Fibroblast of the conjunctiva (primary cell): ENCODE results near the gene HOXA9.

Experiments
- DNase-seq: peaks from one replicate; pipeline ENCODE4 v3.0.0-alpha.2; 2010; ENCODE audit warnings: low read depth

Gene HOXA9

GRCh38 chr7:27187475-27188385 lies 22.4 kb upstream of the HOXA9 start:
- DNase-seq: no peak

DNA sequence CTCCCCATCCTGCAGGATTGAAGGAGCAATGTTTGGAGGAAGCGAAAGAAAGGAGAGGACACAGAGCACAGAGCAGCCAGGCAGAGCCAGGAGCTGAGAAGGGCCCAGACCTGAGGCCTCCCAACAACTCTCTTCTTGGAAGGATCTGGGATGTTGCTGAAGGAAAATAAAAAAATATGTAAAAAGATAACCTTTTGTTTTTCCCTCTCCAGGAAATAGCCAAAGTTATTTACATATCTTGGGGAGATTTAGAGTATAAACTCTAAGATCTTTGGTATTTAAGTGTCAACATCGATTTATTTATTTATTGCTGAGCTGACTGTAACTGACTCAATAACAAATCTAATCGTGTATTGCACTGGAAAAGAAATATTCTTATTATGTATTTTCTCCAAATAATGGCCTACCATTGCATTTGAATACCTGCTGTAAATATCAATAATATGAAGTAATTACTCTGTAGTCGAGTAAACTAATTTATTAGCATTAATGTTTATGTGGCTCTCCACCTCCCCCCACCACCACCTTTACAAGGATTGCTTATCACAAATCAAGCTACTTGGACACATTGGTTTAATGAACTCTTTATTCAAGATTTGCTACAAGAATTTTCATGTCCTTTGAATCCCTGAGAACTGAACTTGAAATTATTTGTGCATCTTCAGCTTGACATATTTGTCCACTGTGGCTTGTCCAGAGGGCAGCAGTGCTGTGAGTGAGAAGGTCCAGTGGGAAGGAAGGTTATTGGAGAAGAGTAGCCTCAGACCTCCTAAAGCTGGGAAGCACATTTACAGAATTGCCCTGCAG lies 21.5 kb upstream of the HOXA9 start:
- no peak for DNase-seq

- DNase-seq: no peak
Observed at GRCh38 chr7:27185854-27186667, 20.7 kb upstream of the HOXA9 start.

GRCh38 chr7:27185013-27185853 lies 19.9 kb upstream of the HOXA9 start, which contains the start of gene HOXA11:
HOXA11 (minus strand) TSS chr7:27185232; CDS start chr7:27185144, 88 bp downstream.
- DNase-seq: no peak

- DNase-seq: no peak
Observed at GRCh38 chr7:27184337-27185012, 19.1 kb upstream of the HOXA9 start.

DNA sequence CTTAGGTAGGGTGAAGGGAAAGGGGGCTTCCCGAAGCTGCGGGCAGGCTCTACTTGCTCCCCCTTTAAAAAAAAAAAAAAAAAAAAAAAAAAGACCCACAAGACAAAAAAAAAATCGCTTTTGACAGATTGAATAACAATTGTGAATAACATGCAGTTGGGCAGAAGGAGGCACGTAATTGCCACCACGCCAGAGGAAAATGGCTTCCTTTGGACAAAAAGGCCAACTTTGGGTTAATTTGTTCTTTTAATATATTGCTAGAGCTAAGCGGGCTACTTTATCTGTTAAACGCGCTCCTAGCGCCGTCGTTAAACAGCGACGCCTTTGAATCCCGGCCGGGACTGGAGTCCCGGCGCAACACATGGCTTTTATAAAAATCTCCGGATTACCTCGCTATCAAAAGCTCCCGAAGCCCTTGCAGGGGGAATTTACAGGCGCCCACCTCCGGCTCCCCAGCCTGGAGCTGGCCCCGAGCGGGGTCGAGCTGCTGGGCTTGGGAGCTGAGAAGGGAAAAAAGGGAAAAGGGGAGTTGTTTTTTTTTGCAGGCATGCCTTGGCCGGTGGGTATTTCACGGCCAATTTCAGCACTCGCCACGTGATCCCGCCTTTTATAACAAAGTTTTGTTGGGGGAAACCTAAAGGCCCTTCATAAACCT lies 18.5 kb upstream of the HOXA9 start:
- no peak for DNase-seq

- no peak for DNase-seq
Observed at GRCh38 chr7:27182861-27183681, 17.7 kb upstream of the HOXA9 start.

DNA sequence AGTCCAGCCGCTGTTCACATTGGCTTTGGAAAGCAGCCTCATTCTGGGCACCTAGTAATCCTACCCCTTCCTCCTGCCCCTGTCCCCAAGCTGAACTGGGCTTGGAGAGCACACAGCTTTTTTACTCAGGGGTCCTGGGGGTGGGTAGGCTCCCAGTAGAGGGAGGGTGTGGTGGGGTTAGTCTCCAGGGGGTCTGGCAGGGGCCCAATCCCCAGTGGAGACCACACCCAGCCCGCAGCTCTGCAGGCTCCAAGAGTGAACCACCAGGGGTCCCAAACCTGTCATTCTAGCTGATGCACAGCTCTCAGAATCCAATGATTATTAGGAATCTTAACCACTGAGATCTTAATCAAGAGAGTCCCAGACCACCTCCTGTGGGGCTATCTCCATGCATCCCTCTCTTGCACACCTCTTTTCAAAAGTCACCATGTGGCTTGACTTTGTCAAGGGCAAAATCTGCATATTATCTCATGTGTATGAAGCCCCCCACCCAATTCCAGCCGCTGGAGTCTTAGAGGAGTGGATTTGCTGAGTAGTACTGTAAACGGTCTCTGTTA lies 17.0 kb upstream of the HOXA9 start:
- no peak for DNase-seq

- no peak for DNase-seq
Observed at GRCh38 chr7:27181795-27182275, 16.5 kb upstream of the HOXA9 start.

GRCh38 chr7:27180431-27181420 lies 15.4 kb upstream of the HOXA9 start:
- DNase-seq: no peak

DNA sequence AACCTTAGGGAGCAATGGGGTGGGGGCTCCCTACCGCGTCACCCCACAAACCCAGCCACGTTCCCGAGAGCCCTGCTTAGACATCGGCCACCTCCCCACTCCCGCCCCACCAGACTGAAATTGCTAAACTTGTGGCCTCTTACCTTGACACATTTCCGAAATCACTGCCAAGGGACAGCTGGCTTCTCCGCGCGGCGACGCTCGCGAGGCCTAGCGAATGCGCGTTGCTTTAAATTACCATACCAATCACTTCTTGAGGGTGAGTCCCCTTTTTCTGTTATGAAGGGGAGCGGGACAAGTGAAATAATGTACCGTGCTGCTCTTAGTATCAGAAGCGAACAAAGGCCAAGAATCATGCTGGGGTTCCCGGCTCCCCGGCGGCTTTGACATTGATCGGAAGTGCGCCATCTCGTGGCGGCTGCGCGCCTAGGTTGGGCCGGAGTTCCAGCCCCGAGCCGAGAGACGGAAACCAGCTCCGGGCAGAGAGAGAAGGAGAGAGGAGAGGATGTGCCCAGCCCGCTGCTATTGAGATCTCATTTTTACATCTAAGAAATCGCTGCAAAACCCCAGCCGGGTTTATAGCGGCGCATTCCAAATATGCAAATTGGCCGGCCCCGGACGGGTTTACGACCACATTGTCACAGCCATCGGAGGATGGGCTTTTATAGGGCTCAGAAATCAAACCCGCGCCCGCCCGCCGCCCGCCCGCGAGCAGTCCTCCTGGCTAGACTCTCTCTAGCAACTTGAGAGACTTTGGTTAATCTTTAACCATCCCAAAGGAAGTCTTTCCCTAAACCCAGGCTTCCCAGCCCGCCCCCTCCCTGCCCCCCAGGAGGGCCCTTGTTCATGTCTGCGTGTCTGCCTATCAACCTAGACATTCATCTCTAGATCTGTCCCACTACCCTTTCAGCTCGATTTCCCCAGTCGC lies 14.4 kb upstream of the HOXA9 start:
- DNase-seq: peak; percentile 8

DNA sequence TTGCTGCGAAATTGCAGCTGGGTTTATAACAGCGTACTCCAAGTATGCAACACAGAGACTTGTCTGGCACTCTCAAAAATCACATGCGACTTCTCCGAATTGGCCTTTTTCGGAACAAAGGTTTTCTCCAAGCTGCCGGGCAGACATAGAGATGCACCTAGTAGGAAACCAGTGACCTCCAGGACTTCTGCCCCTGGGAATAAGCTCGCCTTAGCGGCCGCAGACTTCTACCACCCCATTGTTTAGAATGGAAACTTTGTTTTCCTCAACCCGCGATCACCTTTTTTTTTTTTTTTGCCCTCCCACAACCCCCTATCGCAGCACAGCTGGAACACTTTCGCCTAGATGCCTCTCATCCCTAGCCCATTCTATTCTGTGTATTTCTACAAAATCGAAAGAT lies 13.7 kb upstream of the HOXA9 start:
- no peak for DNase-seq

DNA sequence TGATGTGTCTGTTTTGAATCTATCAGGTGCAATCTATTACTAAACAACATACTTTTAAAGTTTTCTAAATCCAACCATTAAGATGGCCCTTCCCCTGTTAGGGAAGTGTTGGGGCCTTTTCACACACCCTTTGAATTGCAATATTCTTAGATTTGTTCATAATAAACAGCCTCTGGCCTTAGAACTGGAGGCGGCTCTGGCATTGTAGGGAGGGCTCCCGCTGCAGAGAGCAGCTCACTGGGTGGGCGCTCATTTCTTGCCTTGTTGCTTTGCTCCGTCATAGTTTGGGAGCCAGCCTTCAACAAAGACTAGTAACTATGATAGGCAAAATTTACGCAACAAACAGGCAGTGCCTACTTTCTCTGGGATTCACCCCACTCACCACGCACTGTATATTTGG lies 13.0 kb upstream of the HOXA9 start:
- no peak for DNase-seq

- no peak for DNase-seq
Observed at GRCh38 chr7:27177795-27178320, 12.5 kb upstream of the HOXA9 start.

DNA sequence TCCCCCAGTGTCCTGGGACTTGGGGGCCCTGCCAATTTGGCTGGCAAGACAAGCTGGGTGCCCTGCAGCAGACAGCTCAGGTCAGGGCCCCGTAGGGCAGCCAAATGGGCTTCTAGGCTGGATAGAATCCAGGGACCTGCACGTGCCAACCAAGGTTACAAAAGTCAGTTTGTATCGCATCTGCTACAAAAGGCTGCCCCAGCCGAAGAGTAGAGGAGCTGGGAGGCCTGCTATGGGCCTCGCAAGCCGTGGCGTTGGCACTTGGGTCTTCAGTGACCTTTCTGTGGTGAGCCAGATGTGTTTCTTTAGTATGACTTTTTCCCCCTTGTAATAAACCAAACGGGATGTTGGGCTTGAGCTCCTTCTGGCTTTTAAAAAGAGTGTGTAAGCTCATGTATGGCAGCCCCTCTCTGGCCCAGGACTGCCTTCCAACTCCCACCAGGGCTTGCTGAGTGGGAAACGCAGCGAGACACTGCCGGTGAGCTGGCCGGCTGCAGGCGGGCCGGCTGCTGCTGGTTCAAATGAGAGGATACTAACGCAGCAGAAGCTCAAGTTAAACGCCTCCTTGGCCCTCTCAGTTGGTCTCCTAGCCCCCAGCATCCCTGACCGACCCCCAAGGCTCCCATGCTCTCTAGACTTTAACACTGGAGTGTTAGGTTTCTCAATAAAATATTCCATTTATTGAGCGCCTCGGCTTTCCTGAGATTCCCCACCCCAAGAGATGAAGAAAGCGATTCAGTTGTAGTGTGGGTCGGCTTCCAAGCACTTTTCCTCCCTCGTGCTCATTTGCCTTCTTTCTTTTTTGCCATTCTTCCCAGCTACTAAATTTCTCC lies 11.8 kb upstream of the HOXA9 start:
- no peak for DNase-seq
